GM21723 (cell line): ENCODE results near the gene RAP1GAP2.
"Not testable (repeated sequence)": the region's sequence is repeated elsewhere in the genome, so short reads cannot be mapped to it uniquely, and the experiment has no call there.

Source experiments
- ATAC-seq: cut with Tn5 transposase; IDR thresholded peaks from one replicate; pipeline ENCODE4 v1.9.1; 2021; ENCODE audit warnings: mild to moderate bottlenecking, moderate library complexity; ENCODE audit not compliant: unreplicated experiment

RAP1GAP2 gene

DNA sequence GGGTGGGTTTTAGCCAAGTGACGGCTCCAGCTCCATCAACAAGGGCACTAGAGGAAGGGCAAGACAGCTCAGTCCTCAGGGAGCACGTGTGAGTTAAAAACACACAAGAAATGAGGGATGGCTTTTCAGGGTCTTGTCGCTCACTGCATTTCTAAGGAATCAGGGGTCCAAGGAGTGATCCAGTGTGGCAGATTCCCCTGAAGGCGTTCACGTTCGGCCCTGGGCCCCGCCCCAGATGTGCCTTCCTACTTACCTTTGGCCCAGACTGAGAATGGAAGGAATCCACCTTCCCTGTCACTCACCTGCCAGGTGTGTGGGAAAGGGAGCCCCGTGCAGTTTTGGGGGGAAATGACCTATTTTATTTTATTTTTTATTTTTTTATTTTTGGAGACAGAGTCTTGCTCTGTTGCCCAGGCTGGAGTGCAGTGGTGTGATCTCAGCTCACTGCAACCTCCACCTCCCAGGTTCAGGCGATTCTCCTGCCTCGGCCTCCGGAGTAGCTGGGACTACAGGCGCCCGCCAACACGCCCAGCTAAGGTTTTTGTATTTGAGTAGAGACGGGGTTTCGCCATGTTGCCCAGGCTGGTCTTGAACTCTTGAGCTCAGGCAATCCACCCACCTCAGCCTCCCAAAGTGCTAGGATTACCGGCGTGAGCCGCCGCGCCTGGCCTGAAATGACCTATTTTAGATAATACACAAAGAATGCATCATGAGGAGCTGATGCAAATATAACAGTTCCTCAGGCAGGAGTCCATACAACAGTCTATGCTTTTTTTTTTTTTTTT is 195.3 kb downstream of the RAP1GAP2 start:
- ATAC-seq: not testable (repeated sequence)

- ATAC-seq: no peak
These were observed 198.2 kb downstream of the RAP1GAP2 start for GRCh38 chr17:2994441-2994840.

- ATAC-seq: no peak
These were observed 199.1 kb downstream of the RAP1GAP2 start for GRCh38 chr17:2995377-2995776.

- ATAC-seq: no peak
These were observed 199.9 kb downstream of the RAP1GAP2 start for GRCh38 chr17:2995886-2996809.

DNA sequence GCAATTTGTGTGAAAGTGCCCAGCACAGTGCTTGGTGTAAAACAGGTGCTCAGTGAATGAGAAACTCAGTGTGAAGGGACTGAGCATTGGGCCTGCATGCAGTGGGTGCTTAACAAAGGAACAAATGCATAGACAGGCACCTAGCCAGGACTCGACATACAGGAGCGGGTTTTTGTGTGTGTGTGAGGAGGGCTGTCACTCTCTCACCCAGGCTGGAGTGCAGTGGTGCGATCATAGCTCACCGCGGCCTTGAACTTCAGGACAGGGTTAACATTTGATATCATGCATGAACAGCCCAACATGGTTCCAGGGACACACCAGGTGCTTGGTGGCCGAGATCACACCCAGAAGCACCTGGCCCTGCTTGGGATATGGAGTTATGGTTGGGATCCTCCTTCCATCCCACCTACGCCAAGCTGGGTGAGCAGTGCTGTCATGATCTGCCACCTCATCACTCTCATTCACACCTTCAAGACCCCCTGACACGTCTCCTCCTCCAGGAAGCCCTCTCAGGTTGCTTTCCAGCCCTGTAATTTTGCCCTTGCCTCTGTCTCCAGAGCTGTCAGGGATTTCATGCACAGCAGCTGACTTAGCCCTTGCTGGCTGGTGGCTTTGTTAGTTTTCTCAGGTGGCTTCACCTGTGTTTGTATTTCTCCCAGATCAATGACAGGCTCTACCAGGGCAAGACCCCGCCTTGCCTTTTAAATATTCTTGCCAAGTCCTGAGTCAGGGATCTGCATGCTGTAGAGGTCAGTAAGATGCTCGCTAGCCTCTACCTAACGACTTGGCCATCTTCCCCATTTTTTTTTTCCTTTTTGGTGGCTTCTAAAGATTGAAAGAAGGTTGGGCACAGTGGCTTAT is 200.8 kb downstream of the RAP1GAP2 start:
- ATAC-seq: no peak

- ATAC-seq: not testable (repeated sequence)
These were observed 202.2 kb downstream of the RAP1GAP2 start for GRCh38 chr17:2998469-2998901.

- ATAC-seq: peak; percentile 70
These were observed 206.5 kb downstream of the RAP1GAP2 start for GRCh38 chr17:3002538-3003295.

DNA sequence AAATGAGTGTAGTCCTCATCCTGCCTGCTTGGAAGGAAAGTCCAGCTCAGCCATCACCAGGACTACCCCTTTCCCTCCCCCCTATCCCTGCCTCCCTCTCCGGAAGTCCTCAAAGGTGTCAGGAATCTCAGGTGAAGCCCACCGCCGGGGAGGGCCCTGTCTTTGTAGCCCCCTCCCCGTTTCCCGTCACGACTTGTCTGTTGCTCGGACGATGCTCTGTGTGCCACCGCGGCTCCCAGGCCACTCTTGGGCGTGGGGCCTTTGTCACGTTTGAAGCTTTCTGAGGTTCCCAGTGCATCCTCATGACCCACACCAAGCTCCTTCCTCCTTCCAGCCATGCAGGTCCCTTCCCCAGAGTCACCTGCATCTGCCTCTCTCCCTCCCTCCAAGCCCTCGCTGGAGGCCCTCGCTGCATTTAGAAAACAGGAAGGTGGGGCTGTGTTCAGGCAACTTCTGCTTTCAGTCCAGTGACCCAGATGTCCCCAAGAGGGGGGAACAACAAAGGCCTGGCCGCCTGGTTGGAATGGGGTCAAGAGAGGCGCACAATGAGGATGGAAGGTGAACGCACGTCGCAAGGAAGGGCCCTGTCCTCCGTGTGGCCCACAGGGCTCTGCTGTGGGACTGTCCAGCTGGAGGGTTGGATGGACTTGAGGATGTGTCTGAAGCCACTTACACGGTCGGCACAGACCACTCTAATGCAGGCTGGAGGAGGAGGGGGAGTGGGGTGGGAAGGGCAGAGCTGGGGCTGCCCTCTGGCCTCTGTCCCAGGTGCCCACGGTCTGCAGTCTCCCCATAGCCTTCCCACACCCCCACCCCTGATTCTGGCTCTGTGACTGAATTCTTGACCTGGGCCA is 207.3 kb downstream of the RAP1GAP2 start:
- ATAC-seq: peak; percentile 41

GRCh38 chr17:3004150-3004801 is 208.0 kb downstream of the RAP1GAP2 start:
- ATAC-seq: no peak

- ATAC-seq: no peak
These were observed 208.7 kb downstream of the RAP1GAP2 start for GRCh38 chr17:3004925-3005324.

DNA sequence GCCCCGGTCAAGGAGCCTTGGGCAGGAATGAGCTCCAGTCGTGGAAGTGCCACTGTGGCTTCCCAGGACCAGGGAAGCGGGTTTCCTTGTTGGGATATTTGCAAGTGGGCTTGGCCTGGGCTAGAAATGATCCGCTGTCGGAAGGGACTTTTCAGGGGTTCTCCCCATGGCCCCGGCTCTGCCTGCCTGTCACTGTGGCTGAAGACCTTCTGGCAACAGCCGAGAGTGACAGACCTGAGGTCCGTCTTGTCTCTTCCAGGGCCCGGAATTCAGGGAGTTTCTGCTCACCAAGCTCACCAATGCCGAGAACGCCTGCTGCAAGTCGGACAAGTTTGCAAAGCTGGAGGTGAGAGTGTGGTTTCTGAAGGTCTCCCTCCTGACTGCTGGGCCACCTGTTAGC is 209.5 kb downstream of the RAP1GAP2 start:
- no peak for ATAC-seq

DNA sequence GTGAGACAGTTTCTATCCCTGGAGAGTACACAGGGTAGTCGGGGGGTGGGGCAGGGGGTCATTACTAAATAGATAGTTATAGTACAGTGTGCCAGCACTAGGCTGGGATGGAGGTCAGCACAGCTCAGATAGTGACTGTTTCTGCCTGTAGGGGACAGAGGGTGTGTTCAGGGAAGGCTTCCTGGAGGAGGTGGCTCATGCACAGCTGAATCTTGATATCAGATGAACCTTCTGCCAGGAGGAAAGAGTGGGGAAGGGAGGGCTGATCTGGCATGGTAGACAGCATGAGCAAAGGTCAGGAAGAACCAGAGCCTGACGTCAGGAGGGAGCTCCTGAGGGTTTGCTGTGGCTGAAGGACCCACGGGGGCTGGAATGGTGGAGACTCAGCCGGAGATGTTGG is 210.6 kb downstream of the RAP1GAP2 start:
- no peak for ATAC-seq

- no peak for ATAC-seq
These were observed 211.4 kb downstream of the RAP1GAP2 start for GRCh38 chr17:3007651-3008121.

GRCh38 chr17:3008336-3009288 is 212.4 kb downstream of the RAP1GAP2 start:
- no peak for ATAC-seq

DNA sequence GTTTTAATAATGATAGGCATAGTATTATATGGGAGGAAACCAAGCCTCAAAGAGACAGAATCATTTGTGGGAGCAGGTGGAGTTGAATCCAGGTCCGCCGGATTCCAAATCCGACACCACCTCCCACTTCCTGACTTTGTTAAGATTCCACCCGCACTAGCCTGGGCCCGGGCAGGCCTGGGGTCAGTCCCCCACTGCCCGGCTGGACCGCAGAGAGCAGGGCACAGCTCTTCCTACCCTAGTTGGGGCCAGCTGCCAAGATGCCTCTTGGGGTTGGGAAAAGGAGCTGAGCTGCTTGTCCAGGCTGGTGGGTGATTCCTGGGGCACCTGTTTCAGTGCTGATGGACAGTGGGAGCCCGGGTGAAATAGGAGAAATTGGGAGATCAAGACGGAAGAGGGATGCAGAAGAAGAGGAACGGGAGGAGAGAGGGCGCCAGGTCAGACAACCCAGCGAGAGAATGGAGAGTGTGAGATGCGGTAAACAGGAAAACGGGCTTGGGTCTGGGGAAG is 213.2 kb downstream of the RAP1GAP2 start:
- no peak for ATAC-seq

- ATAC-seq: no peak
These were observed 215.7 kb downstream of the RAP1GAP2 start for GRCh38 chr17:3011891-3012290.

DNA sequence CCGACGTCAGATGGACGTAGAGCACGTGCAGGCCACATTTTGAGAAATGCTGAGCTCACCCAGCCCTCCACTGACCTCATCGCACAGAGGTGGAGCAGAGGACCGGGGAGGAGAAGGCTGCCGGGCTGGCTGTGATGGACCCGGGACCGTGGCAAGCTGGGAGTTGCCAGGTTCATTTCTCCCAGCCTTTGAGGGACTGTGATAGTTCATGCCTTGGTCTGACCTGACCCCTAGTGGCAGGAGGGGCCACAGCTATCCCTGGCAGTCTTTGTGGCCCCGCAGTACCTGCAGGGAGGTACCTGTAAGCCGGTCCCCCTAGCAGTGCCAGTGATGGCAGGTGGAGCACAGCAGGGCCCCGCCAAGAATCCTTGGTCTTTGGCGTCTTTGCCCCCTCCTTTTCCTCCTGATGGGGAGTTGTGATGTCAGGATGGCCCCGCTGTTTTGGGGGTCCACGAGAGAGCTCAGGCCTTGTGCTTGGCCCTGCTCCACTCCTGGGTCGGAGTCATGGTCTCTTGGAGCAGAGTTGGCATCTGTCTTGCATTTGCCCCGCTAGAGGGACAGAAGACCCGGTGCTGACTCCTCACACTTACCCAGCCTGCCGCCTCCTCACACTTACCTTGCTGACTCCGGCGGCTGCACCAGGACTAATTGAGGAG is 216.8 kb downstream of the RAP1GAP2 start:
- ATAC-seq: no peak
